ENCODE measurements around the gene LYST.

DNA sequence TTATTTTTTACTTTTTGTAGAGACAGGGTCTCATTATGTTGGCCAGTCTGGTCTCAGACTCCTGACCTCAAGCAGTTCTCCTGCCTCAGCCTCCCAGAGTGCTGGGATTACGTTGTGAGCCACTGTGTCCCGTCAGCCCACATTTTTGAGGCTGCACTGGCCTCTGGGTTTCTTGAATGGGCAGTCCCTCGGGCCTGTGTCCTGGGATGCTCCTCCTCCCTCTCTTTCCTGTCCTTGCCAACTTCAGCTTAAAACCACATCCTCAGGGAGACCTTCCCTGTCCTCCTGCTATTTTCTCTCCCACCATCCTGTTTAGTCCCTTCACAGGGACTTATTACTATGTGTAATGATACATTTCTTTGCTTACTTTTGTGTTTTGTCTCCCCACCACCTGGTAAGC lies 31.4 kb upstream of the LYST start:
- TF ChIP-seq, protein P1, sequence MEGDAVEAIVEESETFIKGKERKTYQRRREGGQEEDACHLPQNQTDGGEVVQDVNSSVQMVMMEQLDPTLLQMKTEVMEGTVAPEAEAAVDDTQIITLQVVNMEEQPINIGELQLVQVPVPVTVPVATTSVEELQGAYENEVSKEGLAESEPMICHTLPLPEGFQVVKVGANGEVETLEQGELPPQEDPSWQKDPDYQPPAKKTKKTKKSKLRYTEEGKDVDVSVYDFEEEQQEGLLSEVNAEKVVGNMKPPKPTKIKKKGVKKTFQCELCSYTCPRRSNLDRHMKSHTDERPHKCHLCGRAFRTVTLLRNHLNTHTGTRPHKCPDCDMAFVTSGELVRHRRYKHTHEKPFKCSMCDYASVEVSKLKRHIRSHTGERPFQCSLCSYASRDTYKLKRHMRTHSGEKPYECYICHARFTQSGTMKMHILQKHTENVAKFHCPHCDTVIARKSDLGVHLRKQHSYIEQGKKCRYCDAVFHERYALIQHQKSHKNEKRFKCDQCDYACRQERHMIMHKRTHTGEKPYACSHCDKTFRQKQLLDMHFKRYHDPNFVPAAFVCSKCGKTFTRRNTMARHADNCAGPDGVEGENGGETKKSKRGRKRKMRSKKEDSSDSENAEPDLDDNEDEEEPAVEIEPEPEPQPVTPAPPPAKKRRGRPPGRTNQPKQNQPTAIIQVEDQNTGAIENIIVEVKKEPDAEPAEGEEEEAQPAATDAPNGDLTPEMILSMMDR (conservative IDR thresholded peaks at IDR 0.05; ENCODE audit: low read length) = no peak
- no peak for TF ChIP-seq EZH2phosphoT487 (IDR thresholded peaks at IDR 0.05; ENCODE audit: borderline replicate concordance)
